ENCODE measurements around the gene TPO.

Gene TPO

DNA sequence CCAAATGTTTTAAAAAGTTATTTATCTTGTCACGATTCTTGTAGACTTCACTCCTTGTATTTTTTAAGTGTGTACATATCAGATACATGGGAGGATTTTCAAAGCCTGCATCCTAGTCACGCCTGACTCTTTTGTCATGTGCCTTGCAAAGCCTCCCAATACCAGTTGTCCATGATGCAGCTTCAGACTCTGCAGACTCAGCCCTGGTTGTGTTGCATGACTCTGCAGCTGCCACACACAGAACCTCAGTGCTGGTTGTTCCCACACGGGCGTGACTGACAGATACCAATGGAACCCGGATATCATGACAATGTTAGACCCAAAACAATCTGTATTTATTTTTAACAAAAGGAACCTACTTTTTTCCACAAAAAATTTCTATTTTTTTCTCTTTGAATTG lies 38.2 kb downstream of the TPO start:
- no peak for DNase-seq

DNA sequence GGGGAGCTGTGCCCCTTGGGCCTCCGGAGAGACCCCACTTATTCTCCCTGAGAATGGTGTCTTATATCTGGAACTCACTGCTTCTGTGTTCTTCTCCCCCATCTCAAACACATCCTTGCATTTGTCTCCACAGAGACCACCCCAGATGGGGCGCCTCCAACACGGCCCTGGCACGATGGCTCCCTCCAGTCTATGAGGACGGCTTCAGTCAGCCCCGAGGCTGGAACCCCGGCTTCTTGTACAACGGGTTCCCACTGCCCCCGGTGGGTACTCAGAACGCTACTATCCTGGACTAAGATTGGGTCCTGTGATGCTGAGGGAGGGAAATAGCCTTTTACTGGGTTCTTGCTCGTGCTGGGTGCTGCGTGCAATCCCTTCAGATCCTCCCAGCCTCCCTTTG lies 40.3 kb downstream of the TPO start:
- DNase-seq: no peak

DNA sequence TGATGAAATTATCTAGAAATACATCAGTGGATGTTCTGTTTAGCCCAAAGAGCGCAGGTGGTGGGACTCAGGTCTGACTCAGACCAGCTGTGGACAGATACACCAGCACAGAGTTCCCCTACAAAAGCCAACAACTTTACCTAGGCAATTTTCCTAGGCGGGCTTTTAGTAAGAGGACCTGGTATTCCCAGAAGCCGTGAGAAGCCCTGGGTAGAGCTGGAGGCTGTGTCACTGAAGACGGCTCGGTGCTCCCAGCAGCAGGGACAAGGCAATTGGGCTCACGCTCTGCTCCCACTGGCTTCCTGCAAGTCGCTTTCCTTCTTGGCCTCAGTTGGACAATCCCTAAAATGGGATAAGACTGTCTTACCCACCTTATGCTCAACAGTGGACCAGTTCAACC lies 41.1 kb downstream of the TPO start:
- DNase-seq: no peak

DNA sequence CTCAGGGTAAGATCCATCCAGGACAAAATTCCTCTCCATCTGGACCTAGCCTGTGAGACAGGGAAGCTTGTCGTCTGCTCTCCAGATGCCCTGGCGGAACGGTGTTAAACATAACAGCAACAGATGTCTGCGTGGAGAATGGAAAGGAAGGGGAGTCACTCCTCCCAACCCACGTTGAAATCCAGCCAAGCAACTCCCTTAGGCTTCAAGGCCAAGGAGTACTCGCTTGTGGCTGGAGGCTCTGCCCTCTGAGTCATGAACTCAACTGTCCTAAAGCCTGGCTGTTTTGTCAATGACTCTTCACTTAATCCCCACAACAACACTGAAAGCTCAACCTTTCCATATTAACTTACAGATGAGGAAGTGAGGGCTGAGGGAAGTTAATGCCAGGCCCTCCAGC lies 42.2 kb downstream of the TPO start:
- DNase-seq: no peak

DNA sequence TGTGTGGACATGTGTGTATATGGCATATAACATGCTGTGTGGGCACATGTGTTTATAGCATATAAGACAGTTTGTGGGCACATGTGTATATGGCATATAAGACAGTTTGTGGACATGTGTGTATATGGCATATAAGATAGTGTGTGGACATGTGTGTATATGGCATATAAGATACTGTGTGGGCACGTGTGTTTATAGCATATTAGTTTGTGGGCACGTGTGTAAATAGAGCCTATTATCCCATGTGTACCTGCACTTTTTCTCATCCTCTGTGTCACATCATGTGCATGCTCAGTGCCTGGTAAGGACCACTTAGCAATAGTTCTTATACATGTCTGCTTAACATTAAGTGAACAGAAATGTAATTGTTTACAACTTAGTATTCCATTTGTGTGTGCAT lies 45.2 kb downstream of the TPO start:
- DNase-seq: no peak

DNA sequence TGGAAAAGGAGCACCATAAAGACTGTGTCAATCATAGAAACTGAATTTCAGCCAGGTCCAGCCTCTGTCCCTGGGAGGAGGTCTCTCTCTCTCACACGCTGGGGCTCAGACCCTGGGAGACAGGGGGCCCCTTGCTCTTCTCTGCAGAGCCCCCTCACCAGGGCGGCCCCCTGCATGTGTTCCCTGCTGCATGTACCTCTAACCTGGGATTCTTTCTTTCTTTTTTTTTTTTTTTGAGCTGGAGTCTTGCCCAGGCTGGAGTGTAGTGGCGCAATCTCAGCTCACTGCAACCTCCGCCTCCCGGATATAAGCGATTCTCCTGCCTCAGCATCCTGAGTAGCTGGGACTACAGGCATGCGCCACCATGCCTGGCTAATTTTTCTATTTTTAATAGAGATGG lies 46.5 kb downstream of the TPO start:
- DNase-seq: no peak

DNA sequence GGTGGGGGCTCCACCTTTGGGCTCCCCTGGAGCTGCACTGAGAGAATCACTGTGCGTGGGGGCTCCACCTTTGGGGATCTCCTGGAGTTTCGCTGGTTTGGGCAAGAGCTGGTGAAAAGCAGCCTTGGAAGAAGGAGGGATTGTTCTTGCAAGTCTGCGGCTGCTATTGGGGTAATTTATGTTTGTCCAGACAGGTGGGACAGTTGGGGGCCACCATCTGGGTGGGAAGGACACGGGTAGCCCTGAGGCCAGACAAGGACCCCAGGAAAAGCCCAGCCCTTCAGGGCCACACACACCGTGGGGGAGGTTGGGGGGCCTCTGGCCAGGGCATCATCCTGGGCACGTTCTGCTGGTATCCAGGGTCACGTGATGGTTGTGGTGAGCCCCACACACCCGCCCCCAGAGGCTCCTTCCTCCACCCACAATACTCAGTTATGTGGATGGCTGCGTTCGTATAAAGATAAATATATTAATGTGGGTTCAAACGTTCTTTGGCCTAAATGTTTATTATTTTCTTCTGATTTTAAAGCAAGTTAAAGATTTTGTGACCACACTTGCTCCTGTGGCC lies 47.7 kb downstream of the TPO start:
- no peak for DNase-seq

DNA sequence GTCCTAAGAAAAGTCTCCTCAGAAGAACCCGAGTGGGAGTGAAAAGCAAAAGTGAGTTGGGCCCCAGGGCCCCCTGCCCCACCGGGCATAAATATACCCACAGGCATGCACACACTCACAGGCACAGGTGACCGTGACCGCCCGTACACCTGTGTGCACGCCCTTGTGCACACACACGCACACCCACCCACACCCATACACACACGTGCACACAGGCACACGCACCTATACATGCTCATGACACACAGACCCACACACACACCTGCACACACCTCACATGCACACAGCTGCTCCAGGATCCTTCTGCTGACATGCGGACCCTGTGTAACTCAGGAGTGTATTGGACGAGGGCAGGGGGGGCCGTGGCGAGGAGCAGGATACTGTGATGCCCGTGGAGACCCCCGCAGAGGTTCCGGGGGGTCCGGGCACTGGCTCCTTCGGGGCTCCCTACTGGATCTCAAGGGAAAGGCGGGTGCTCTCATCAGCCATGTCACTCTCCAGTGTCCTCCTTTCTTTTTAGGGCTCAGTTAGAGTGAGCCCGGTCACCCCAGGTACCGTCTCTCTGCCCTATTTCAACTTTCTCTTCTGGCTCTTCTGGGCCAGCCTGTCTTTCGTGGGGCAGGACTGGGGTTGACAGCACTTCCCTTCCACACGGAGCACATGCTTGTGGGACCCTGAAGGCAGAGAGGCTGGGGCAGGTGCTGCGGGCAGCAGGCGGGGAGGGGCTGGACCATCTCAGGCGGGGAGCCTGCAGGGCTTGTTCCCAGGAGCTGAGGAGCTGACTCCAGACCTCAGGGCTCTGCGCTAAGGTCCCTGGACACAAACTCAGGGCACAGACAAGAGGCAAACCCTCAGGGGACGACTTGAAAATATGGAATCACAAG lies 48.5 kb downstream of the TPO start:
- no peak for DNase-seq

DNA sequence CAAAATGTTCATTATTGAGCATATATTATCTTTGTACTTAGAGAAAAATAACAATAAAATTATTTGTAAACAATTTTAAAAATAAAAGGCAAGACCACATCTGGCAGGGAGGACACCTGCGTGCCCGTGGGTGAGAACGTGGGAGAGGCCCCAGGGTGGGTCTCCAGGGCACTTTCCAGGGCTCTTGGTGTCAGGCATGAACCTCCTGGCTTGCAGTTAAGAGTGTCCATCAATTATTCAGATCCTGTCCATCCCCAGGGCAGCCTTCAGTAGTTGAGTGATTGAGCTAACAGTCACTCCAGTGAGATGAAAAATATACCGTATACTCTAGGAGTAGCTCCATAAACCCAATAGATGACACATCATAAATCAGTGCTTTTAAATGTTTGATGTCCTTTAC lies 49.7 kb downstream of the TPO start:
- DNase-seq: no peak

DNA sequence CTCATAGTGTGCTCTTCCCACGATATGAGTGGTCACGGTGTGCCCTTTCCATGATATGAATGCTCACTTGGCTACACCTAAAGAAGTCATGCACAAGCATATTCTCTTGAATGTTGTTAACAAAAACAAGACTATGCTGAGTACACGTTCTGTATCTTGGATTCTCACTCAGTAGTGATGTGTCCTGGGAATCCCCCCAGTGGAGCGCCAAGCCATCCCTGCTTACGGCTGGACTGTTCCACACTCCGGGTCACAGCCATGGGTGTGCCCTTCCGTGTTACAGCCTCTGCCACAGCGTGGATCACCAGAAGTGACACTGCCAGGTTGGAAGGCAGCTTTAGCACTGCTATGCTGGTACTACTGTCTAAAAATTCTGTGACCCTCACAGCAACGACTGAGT lies 59.1 kb downstream of the TPO start:
- DNase-seq: no peak

DNA sequence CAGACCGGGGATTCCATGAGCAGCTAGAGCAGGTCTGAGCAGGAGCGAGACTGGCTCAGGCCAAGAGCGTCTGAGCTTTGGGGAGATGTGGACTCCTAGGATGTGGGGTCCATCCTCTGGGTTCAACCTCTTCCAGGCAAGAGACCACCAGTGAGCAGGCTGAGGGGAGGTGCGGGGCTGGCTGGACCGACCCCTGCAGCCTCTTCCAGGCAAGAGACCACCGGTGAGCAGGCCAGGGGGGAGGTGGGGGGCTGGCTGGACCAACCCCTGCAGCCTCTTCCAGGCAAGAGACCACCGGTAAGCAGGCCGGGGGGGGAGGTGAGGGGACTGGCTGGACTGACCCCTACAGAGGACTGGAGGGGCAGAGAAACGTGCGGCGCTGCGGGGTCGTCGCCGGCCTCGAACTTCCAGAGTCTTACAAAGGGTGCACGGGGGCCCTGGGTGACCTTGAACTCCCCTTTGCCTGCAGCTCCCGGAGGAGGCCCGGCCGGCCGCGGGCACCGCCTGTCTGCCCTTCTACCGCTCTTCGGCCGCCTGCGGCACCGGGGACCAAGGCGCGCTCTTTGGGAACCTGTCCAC lies 63.4 kb downstream of the TPO start:
- no peak for DNase-seq

DNA sequence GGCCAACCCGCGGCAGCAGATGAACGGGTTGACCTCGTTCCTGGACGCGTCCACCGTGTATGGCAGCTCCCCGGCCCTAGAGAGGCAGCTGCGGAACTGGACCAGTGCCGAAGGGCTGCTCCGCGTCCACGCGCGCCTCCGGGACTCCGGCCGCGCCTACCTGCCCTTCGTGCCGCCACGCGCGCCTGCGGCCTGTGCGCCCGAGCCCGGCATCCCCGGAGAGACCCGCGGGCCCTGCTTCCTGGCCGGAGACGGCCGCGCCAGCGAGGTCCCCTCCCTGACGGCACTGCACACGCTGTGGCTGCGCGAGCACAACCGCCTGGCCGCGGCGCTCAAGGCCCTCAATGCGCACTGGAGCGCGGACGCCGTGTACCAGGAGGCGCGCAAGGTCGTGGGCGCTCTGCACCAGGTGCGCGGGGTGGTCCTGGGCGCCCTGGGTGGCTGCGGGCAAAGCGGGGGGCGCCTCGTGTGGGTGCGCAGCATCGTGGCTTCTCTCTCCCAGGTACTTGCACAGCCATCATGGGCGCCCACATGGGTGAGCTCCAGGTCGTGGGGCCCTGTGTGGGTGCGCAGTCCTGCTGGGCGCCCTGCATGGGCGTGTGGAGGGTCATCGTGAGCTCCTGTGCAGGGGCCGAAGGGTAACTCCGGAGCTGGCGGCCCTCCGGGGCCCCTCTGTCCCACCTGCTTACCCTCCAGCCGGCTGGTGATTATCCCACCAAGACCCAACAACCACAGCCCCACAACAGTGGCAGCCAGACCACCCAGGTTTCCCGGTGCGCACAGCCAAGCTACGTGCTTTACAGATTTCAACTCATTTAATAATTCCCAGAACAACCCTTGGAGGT lies 64.2 kb downstream of the TPO start:
- no peak for DNase-seq

DNA sequence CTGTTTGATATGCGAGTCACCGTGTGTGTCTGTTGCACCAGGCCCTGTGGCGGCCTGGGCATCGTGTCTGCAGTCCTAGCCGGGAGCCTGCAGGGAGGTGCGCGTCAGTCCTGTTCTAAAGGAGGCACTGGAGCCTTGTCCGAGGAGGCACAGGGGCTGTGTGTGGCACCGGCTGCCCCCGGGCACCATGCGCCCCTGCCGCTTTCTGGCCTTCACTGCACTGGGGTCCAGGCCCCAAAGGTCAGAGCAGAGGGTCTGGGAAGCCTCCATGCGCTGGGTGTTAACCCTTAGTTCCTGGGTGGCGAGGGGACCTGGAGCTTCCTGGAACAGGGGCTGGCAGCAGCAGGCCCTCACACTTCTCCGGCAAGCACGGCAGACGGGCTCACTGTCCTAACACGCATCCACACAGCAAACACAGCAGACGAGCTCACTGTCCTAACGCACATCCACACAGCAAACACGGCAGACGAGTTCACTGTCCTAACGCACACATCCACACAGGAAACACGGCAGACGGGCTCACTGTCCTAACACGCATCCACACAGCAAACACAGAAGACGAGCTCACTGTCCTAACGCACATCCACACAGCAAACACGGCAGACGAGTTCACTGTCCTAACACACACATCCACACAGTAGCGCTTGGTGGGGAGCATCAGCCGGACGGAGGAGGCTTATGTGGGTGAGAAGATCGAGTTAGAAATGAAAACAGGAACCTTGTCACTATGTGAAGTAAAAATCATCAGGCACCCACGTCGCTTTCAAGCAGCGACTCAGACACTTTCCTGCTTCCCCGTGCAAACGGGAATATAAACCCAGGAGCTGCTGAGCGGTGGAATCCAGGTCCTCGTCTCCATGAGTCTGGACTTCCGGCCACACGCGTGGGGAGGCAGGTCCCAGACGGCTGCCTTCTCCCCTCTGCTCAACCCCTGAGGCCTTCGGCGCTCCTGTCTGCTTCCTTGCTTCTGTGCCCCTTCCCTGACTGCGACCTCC lies 65.3 kb downstream of the TPO start:
- no peak for DNase-seq

DNA sequence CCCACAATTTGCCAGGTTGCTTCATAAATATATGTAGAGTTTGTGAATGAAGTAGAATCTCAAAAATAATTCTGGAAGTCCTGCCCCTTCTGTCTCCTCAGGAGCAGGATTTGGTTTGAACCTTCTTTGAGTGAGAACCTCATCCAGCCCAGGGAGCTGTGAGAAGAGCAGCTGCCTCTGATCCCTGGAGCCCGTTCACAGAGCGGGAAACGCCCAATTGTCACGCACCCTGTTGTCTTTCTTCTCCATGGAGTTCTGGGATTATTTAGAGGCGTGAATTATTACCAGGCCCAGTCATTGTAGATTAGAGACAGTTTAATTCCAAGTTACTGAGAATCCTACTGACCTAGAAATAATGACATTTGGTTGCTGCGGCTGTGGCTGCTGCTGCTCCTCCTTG lies 66.1 kb downstream of the TPO start:
- DNase-seq: no peak

DNA sequence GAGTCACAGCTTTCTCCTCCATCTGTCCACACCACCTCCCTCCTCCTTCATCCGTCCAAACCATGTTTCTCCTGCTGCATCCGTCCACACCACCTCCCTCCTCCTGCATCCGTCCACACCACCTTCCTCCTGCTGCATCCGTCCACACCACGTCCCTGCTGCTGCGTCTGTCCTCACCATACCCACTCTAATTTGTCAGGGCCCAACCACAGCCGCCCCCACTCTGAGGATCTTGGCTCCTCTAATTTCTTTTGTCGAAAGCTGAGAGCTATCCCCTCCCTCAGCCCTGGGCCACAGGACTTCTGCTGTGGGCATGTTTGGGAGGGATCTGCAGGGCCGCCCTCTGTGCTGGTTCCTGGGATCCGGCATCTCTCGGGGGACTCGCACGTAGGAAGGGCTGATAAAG lies 67.4 kb downstream of the TPO start:
- no peak for DNase-seq

DNA sequence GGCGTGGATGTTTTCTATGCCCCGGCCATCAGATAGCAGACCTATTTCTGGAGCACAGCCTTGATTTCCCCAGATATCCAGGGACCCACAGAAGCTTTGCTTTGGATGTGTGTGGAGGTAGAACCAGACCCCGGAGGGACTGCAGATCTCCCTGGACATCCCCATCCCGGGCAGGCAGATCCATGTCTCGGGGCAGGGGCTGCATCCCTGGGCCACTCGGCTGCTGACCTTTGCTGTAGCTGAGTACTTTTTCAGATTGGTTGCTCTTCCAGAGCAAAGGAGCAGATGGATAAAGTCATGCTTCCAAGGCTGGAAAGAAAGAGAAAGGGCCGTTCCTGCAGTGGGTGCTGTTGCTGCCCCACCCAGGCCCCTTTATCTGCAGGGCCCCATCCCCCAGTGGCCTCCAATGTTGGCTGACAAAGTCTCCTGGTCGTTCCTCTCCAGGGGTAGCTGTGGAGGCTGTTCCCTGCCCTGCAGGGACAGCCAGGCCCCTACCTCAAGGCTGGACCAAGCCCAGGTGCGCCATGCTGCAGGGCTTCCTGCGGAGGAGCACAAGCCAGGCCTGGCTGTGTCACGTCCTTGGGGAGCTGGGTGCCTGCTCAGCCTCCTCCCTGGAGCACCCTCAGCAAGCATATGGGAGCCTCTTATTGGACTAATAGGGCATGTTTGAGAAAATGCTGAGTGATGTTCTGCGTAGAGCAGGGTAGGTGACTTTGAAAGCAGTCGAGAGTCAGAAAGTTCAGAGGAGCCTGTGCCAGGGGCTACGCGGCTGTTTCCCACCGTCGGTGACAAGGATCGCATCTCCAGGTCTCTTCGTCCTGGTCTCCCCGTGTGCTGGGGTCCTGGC lies 68.4 kb downstream of the TPO start:
- DNase-seq: no peak

DNA sequence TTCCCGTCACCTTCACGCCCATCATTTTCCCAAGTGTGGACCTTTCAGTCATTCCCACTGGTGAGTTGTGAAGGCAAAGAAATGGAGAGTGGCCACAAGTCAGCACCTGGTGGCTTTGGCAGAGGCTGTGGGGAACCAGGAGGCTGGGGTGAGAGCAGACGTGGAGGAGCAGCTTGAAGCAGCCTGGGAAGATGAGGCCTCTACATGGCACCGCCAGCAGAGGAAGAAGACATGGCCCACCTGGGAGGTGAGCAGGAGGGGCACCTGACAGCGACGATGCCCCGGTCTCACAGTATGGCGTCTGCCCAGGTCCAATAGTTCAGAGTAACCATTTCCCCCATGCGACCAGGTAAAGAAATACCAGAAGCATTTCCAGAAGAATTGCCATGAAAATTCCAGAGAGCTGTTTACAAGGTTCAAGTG lies 69.0 kb downstream of the TPO start:
- DNase-seq: no peak

DNA sequence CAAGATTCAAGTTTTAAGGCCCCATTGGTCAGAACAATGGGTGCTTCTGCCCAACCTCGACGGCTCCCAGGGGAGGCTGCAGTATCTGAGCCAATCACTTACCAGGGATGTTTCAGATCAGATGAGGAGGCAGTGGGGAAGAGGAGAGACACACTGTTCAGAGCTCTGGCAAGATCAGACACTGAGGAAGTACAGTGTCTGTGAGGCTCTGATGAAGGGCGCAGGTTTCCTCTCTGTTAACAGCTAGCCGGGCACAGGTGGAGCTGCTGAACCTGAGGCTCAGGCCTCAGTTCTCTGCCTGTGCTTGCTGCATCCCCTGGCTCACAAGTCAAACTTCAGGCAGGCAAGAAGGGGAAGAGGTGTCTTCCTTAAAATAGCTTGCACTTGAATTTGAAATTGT lies 69.7 kb downstream of the TPO start:
- DNase-seq: no peak

DNA sequence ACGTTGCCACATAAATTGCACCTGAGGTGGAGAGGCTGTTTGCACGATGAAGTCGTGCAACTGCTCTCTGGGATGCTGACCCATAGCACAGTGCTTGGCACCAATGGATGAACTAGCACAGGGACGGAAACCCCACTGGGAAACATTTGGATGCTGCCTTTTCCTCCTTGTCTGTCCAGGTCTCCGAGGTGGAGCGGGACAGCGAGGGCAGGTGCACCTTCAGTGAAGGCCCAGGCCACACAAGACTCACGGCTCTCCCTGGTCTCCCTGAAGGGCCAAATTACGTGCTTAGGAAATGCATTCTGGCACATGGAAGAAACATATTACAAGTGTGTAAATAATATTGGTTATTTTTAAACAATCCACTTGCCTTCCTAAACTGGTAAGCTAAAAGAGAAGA lies 70.3 kb downstream of the TPO start:
- DNase-seq: no peak

DNA sequence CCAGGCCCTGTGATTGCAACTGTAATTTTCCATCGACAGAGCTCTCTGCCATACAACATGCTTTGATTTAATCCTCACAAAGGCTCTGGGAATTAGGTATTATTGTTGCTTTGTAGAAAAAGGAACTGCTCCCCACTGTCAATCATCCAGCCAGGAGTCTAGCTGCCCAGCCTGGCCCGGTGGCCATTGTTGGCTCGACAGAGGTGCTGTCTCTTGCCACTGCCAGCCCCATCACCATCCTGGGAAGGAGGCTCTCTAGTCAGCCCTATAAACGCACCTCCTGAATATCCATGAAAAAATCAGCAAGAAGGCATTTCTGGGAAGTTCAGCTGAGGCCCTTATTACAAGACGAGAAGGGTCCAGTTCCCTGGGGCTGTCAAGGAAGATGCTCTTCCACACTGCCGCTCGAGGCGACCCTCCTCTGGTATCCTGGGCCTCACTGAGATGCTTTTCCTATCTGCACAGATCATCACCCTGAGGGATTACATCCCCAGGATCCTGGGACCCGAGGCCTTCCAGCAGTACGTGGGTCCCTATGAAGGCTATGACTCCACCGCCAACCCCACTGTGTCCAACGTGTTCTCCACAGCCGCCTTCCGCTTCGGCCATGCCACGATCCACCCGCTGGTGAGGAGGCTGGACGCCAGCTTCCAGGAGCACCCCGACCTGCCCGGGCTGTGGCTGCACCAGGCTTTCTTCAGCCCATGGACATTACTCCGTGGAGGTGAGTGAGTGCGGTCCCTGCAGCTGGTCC lies 71.0 kb downstream of the TPO start:
- no peak for DNase-seq

DNA sequence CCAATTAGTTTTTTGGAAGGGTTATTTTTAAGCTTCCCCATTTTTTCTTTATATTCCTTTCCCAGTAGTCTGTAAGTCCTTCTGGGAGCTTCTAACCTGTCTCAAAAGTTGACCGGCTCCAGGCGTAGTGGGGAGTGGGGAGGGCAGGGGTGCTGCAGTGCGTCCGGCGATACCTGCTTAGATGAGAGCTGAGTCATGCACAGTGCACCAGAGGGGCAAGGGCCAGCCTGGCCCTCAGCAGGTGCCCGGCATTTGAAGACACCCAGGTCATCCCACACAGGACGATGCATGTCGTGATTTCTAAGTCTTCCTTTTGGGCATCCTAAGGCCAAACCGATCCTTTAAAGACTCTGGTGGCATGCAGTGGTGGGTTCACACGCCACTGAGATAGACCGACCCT lies 73.4 kb downstream of the TPO start:
- no peak for DNase-seq

Measured in SHP77 (cell line).